Smooth muscle cell (in vitro differentiated cells): Measurements from ENCODE around the gene ZDHHC19. TPM values are rescaled to one million over a fixed set of nuclear protein-coding genes. Genes with fewer than 3 reads are reported as not detected.

Experiments used
- DNase-seq: peaks from one replicate; lab custom pipeline; 2025; ENCODE audit not compliant: unreplicated experiment; lab: John Stamatoyannopoulos, UW
- H2AFZ ChIP-seq: fragments of 200-600 bp; sonication (generic); 2 replicates; pipeline ENCODE4 v1.6.0; 2016; ENCODE audit warnings: antibody characterized with exemption, low read depth, mild to moderate bottlenecking
- H3F3A ChIP-seq: fragments of 200-600 bp; sonication (generic); 2 replicates; pipeline ENCODE4 v1.6.0; 2017; ENCODE audit warnings: antibody characterized with exemption, low read depth
- H3K27ac ChIP-seq: fragments of 200-600 bp; sonication (generic); 2 replicates; pipeline ENCODE4 v1.5.1; 2016; ENCODE audit warnings: low read depth, mild to moderate bottlenecking
- H3K27me3 ChIP-seq: fragments of 200-600 bp; sonication (generic); 2 replicates; pipeline ENCODE4 v1.6.1; 2016; ENCODE audit warnings: low read depth, mild to moderate bottlenecking
- H3K36me3 ChIP-seq: fragments of 200-600 bp; sonication (generic); 2 replicates; pipeline ENCODE4 v1.5.1; 2016; ENCODE audit warnings: low read depth
- H3K4me1 ChIP-seq: fragments of 200-600 bp; sonication (generic); 2 replicates; pipeline ENCODE4 v1.5.1; 2016; ENCODE audit warnings: low read depth
- H3K4me2 ChIP-seq: fragments of 200-600 bp; sonication (generic); 2 replicates; pipeline ENCODE4 v1.6.0; 2016; ENCODE audit warnings: mild to moderate bottlenecking
- H3K4me3 ChIP-seq: fragments of 200-600 bp; sonication (generic); 2 replicates; pipeline ENCODE4 v1.5.1; 2016; ENCODE audit warnings: mild to moderate bottlenecking
- H3K79me2 ChIP-seq: fragments of 200-600 bp; sonication (generic); 2 replicates; pipeline ENCODE4 v1.6.0; 2016; ENCODE audit warnings: low read depth, mild to moderate bottlenecking
- H3K9ac ChIP-seq: fragments of 200-600 bp; sonication (generic); 2 replicates; pipeline ENCODE4 v1.6.0; 2016; ENCODE audit warnings: low read depth
- H3K9me3 ChIP-seq: fragments of 200-600 bp; sonication (generic); replicated peaks from 2 replicates; pipeline ENCODE4 v1.5.1; 2016; ENCODE audit warnings: low read depth
- H4K20me1 ChIP-seq: fragments of 200-600 bp; sonication (generic); 2 replicates; pipeline ENCODE4 v1.6.0; 2016; ENCODE audit warnings: low read depth
- CTCF ChIP-seq: fragments of 200-600 bp; sonication (generic); IDR thresholded peaks from 2 replicates; pipeline ENCODE4 v1.5.1; 2017; ENCODE audit warnings: borderline replicate concordance, mild to moderate bottlenecking, antibody characterized with exemption; ENCODE audit not compliant: insufficient read depth, poor library complexity, severe bottlenecking
- WGBS: methylation state at CpG from one replicate; pipeline ENCODE4 v1.1.7; 2016; ENCODE audit warnings: low lambda C conversion rate; 5-methylcytosine and 5-hydroxymethylcytosine counted together
- polyA plus RNA-seq: library from polyadenylated mRNA; unstranded; fragments of >200 nt; fragmentation: Nextera tagmentation; extraction: Ambion mirVana; gene quantifications from 2 replicates; pipeline ENCODE4 v1.2.1, GENCODE V29; 2016
- total RNA-seq: library from RNA; depleted of rRNA; stranded (reverse); fragments of >200 nt; gene quantifications from 2 replicates; pipeline ENCODE4 v1.2.3, GENCODE V29; 2014

ZDHHC19 gene
- total and polyA plus RNA-seq, 2 experiments from 2014 or later, result not detected

- Histone ChIP-seq H3K4me2 (no peak overlapping the region), H3K79me2 (no peaks in the 10 kb centered on the region), H3K36me3 (no peaks in the 10 kb centered on the region), H3K9me3 (no peaks in the 10 kb centered on the region), H2AFZ (no peak overlapping the region), H3K4me1 (no peaks in the 10 kb centered on the region), H4K20me1 (no peaks in the 10 kb centered on the region), H3K9ac (no peak overlapping the region), H3K4me3 (no peak overlapping the region), H3K27me3 (no peaks in the 10 kb centered on the region), H3K27ac (no peak overlapping the region), H3F3A (no peaks in the 10 kb centered on the region)
- DNase-seq, result no peak
- TF ChIP-seq CTCF, result no peak
- 91% methylated on average over 15 of the region's 15 CpGs for WGBS
Measured at GRCh38 chr3:196225763-196226364, 14.7 kb upstream of the ZDHHC19 start.

- H3K4me2 ChIP-seq, result no peak overlapping the region
- no peaks in the 10 kb centered on the region for H3K4me1 ChIP-seq
- no peak overlapping the region for H3K27ac ChIP-seq
- no peak overlapping the region for H2AFZ ChIP-seq
- no peaks in the 10 kb centered on the region for H4K20me1 ChIP-seq
- no peak for TF ChIP-seq CTCF
- H3F3A ChIP-seq, result no peaks in the 10 kb centered on the region
- H3K36me3 ChIP-seq, result no peaks in the 10 kb centered on the region
- H3K9ac ChIP-seq, result no peak overlapping the region
- no peaks in the 10 kb centered on the region for H3K79me2 ChIP-seq
- no peak overlapping the region for H3K4me3 ChIP-seq
- no peaks in the 10 kb centered on the region for H3K27me3 ChIP-seq
- WGBS, result 98% methylated on average over 10 of the region's 10 CpGs
- H3K9me3 ChIP-seq, result no peaks in the 10 kb centered on the region
- DNase-seq, result no peak
Measured at GRCh38 chr3:196225086-196225485, 13.9 kb upstream of the ZDHHC19 start.

- Histone ChIP-seq H3K79me2 (no peaks in the 10 kb centered on the region), H3K4me3 (no peak overlapping the region), H3K36me3 (no peaks in the 10 kb centered on the region), H3K27ac (no peak overlapping the region), H2AFZ (no peak overlapping the region), H4K20me1 (no peaks in the 10 kb centered on the region), H3K4me2 (no peak overlapping the region), H3K4me1 (peaks cover 3% of the 10 kb centered on the region), H3K9ac (no peak overlapping the region), H3F3A (no peaks in the 10 kb centered on the region), H3K27me3 (no peaks in the 10 kb centered on the region), H3K9me3 (no peaks in the 10 kb centered on the region)
- no peak for TF ChIP-seq CTCF
- DNase-seq, result no peak
- 73% methylated on average over 19 of the region's 19 CpGs for WGBS
Measured at GRCh38 chr3:196222876-196223595, 11.8 kb upstream of the ZDHHC19 start.
